Measurements from ENCODE around the gene SLAMF8.

DNA sequence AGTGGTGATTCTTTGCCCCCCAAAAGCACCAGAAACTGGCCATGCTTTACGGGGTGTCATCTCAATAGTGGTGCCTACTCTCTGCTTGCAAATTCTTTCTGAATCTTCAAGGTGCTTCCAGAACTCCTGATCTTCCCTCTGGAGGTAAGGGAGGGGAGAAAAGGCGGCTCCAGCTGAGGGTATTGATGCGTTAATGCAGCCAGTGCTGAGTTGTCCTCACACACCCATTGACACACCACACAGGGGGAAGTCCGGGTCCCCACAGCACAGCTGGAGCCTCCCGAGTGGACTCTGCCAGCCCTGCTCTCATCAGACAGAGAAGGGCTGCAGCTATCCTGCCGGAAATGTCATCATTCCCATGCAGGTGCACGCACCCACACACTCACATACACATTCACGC, 34.5 kb downstream of the SLAMF8 start:
- TF ChIP-seq, protein P1, sequence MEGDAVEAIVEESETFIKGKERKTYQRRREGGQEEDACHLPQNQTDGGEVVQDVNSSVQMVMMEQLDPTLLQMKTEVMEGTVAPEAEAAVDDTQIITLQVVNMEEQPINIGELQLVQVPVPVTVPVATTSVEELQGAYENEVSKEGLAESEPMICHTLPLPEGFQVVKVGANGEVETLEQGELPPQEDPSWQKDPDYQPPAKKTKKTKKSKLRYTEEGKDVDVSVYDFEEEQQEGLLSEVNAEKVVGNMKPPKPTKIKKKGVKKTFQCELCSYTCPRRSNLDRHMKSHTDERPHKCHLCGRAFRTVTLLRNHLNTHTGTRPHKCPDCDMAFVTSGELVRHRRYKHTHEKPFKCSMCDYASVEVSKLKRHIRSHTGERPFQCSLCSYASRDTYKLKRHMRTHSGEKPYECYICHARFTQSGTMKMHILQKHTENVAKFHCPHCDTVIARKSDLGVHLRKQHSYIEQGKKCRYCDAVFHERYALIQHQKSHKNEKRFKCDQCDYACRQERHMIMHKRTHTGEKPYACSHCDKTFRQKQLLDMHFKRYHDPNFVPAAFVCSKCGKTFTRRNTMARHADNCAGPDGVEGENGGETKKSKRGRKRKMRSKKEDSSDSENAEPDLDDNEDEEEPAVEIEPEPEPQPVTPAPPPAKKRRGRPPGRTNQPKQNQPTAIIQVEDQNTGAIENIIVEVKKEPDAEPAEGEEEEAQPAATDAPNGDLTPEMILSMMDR (IDR thresholded peaks at IDR 0.05 in 8 of 11, conservative IDR thresholded peaks at IDR 0.05 in 3 of 11) = no peak
- no peak for TF ChIP-seq POLR2A (IDR thresholded peaks at IDR 0.05)
